HCT116 (cell line): Measurements from ENCODE around the gene NR6A1. TPM values are rescaled to one million over a fixed set of nuclear protein-coding genes. Genes with fewer than 3 reads are reported as not detected.

Experiments
- ATAC-seq: fragments of 200-7000 bp; cut with Tn5 transposase; 2 replicates; pipeline ENCODE4 v1.9.1; 2020; ENCODE audit warnings: mild to moderate bottlenecking, moderate library complexity
- BruUV-seq: library from RNA; stranded (reverse); fragments of 400-500 nt; replicated peaks from 2 replicates; lab custom pipeline; 2021; lab: Mats Ljungman, UMichigan
- CTCF ChIA-PET: fragments of 300-600 bp; sonication (Branson Sonifier 250); formaldehyde crosslinking; loops from one replicate; lab custom pipeline; 2021; ENCODE audit warnings: antibody characterized with exemption; lab: Charles Lee
- POLR2A ChIA-PET: fragments of 300-600, 350-600 bp; sonication (Branson Sonifier 250); formaldehyde crosslinking; loops from one replicate; lab custom pipeline; 2021; ENCODE audit warnings: antibody characterized with exemption; lab: Charles Lee
- RAD21 ChIA-PET, 2 experiments: fragments of 300-600 bp; sonication (Branson Sonifier 250); formaldehyde crosslinking; loops; one replicate each; lab custom pipeline; 2023; ENCODE audit warnings: low total read pairs in 2 of 2; ENCODE audit not compliant: uncharacterized antibody in 2 of 2, unreplicated experiment in 2 of 2, low non-redundant PET in 1 of 2; lab: Charles Lee
- DNase-seq: peaks from one replicate; pipeline ENCODE4 v3.0.0-alpha.2; 2010; ENCODE audit warnings: low read depth, low spot score
- H2AFZ ChIP-seq: fragments of 200-600 bp; shearing (Covaris generic), sonication (generic); 2 replicates; pipeline ENCODE4 v1.6.1; 2017; ENCODE audit warnings: low read depth, mixed run types, mixed read lengths, antibody characterized with exemption, low read length; ENCODE audit not compliant: poor library complexity, severe bottlenecking
- H3K27ac ChIP-seq: 2 replicates; pipeline ENCODE4 v1.5.1; 2012; ENCODE audit warnings: low read depth, low read length
- H3K27me3 ChIP-seq: fragments of 200-600 bp; sonication (generic); 2 replicates; pipeline ENCODE4 v1.6.1; 2016; ENCODE audit warnings: mixed run types, low read length, mixed read lengths; ENCODE audit not compliant: insufficient read depth
- H3K36me3 ChIP-seq, 2 experiments: fragments of 200-500 bp in 1 of 2; fragments of 200-600 bp in 1 of 2; sonication (Bioruptor generic) in 1 of 2; sonication (generic) in 1 of 2; 2 replicates each; pipeline versions ENCODE4 v1.5.1 to v1.6.1; 2014 to 2016; ENCODE audit warnings: low read length in 2 of 2, inconsistent platforms in 1 of 2, mixed read lengths in 1 of 2, mixed run types in 1 of 2; ENCODE audit not compliant: insufficient read depth in 2 of 2, control insufficient read depth in 1 of 2
- H3K4me1 ChIP-seq, 2 experiments: fragments of 200-600 bp in 1 of 2; sonication (generic) in 1 of 2; 2 replicates each; pipeline versions ENCODE4 v1.5.1 to v1.6.1; 2012 to 2017; ENCODE audit warnings: low read length in 2 of 2, inconsistent platforms in 1 of 2, mild to moderate bottlenecking in 1 of 2, mixed read lengths in 1 of 2, mixed run types in 1 of 2, moderate library complexity in 1 of 2; ENCODE audit not compliant: insufficient read depth in 2 of 2, control insufficient read depth in 1 of 2
- H3K4me2 ChIP-seq: fragments of 200-600 bp; sonication (generic); 2 replicates; pipeline ENCODE4 v1.6.1; 2017; ENCODE audit warnings: mixed run types, low read length, mixed read lengths
- H3K4me3 ChIP-seq, 2 experiments: fragments of 200-600 bp in 1 of 2; sonication (generic) in 1 of 2; replicated peaks in 1 of 2; 2 replicates each; pipeline ENCODE4 v1.5.1; 2011 to 2016; ENCODE audit warnings: low read length in 2 of 2, control low read depth in 1 of 2, low read depth in 1 of 2, mild to moderate bottlenecking in 1 of 2, mixed read lengths in 1 of 2, mixed run types in 1 of 2
- H3K79me2 ChIP-seq: fragments of 200-600 bp; sonication (generic); 2 replicates; pipeline ENCODE4 v1.6.1; 2017; ENCODE audit warnings: mild to moderate bottlenecking, mixed run types, low read length, moderate library complexity, mixed read lengths; ENCODE audit not compliant: insufficient read depth
- H3K9ac ChIP-seq: fragments of 200-600 bp; sonication (generic); 2 replicates; pipeline ENCODE4 v1.6.1; 2016; ENCODE audit warnings: low read length, mixed read lengths
- H3K9me2 ChIP-seq: fragments of 200-600 bp; sonication (generic), shearing (Covaris generic); 2 replicates; pipeline ENCODE4 v1.6.1; 2017; ENCODE audit warnings: mixed run types, mild to moderate bottlenecking, moderate library complexity; ENCODE audit not compliant: insufficient read depth
- H3K9me3 ChIP-seq, 2 experiments: fragments of 200-500 bp in 1 of 2; fragments of 200-600 bp in 1 of 2; sonication (Bioruptor generic) in 1 of 2; sonication (generic) in 1 of 2; 2 replicates each; pipeline ENCODE4 v1.6.1; 2014 to 2017; ENCODE audit warnings: low read length in 2 of 2, mixed read lengths in 2 of 2, inconsistent platforms in 1 of 2, low read depth in 1 of 2, mild to moderate bottlenecking in 1 of 2, mixed run types in 1 of 2, moderate library complexity in 1 of 2; ENCODE audit not compliant: control insufficient read depth in 1 of 2, insufficient read depth in 1 of 2
- H4K20me1 ChIP-seq: fragments of 200-600 bp; sonication (generic), shearing (Covaris generic); 2 replicates; pipeline ENCODE4 v1.6.1; 2017; ENCODE audit warnings: mixed run types, mild to moderate bottlenecking, moderate library complexity; ENCODE audit not compliant: insufficient read depth
- CEBPB ChIP-seq: IDR thresholded peaks from 2 replicates; pipeline ENCODE4 v1.6.1; 2012; ENCODE audit warnings: low read depth
- CTCF ChIP-seq, 3 experiments: fragments of 200-600 bp in 1 of 3; sonication (generic) in 1 of 3; IDR thresholded peaks in 2 of 3; conservative IDR thresholded peaks in 1 of 3; 2 replicates each; pipeline ENCODE4 v1.5.1; 2012 to 2017; ENCODE audit warnings: low read depth in 2 of 3, low read length in 2 of 3, antibody characterized with exemption in 1 of 3, borderline replicate concordance in 1 of 3, control low read depth in 1 of 3, mild to moderate bottlenecking in 1 of 3, mixed read lengths in 1 of 3, mixed run types in 1 of 3, moderate library complexity in 1 of 3; ENCODE audit not compliant: insufficient read depth in 1 of 3
- EGR1 ChIP-seq: IDR thresholded peaks from 2 replicates; pipeline ENCODE4 v1.6.1; 2012; ENCODE audit warnings: low read depth
- ELF1 ChIP-seq: IDR thresholded peaks from 2 replicates; pipeline ENCODE4 v1.6.1; 2012; ENCODE audit warnings: low read depth, borderline replicate concordance
- EZH2 ChIP-seq: fragments of 200-600 bp; sonication (generic); IDR thresholded peaks from 2 replicates; pipeline ENCODE4 v1.6.1; 2017; ENCODE audit warnings: antibody characterized with exemption, mixed run types
- EZH2phosphoT487 ChIP-seq: fragments of 200-600 bp; IDR thresholded peaks from 2 replicates; pipeline ENCODE4 v1.6.1; 2018; ENCODE audit warnings: antibody characterized with exemption, borderline replicate concordance
- POLR2A ChIP-seq: IDR thresholded peaks from 2 replicates; pipeline ENCODE4 v1.7.0; 2011; ENCODE audit warnings: borderline replicate concordance; ENCODE audit not compliant: insufficient read depth, insufficient read length; ENCODE audit errors: extremely low read depth
- POLR2AphosphoS5 ChIP-seq: IDR thresholded peaks from 2 replicates; pipeline ENCODE4 v1.6.1; 2011; ENCODE audit warnings: mild to moderate bottlenecking, low read depth, low read length, moderate library complexity
- RAD21 ChIP-seq: IDR thresholded peaks from 2 replicates; pipeline ENCODE4 v1.6.1; 2012; ENCODE audit warnings: low read depth, mild to moderate bottlenecking
- SIN3A ChIP-seq: IDR thresholded peaks from 2 replicates; pipeline ENCODE4 v1.6.1; 2012; ENCODE audit warnings: low read depth
- TCF7L2 ChIP-seq: IDR thresholded peaks from 2 replicates; pipeline ENCODE4 v1.7.0; 2011; ENCODE audit warnings: borderline replicate concordance, inconsistent platforms; ENCODE audit not compliant: insufficient read depth, insufficient read length; ENCODE audit errors: extremely low read depth
- ZBTB33 ChIP-seq: IDR thresholded peaks from 2 replicates; pipeline ENCODE4 v1.6.1; 2011; ENCODE audit warnings: mild to moderate bottlenecking, low read length, moderate library complexity; ENCODE audit not compliant: insufficient replicate concordance; ENCODE audit errors: extremely low read depth
- ZNF274 ChIP-seq: fragments of 200-500 bp; sonication (Bioruptor generic); IDR thresholded peaks from 2 replicates; pipeline ENCODE4 v1.6.1; 2014; ENCODE audit warnings: mild to moderate bottlenecking, low read depth, low read length, inconsistent platforms
- intact Hi-C: fragments of 100-400 bp; cut with micrococcal nuclease; formaldehyde crosslinking; loops from 2 replicates; pipeline ENCODE4 v1.10.0; 2022
- total RNA-seq: library from RNA; stranded (reverse); gene quantifications from one replicate; pipeline ENCODE4 v1.2.1, GENCODE V29; 2021; ENCODE audit not compliant: unreplicated experiment
- TF ChIP-seq, protein P1 (sequence below): IDR thresholded peaks from 2 replicates; pipeline ENCODE4 v1.6.1; 2012

NR6A1 gene
- total RNA-seq, 1 experiment from 2014 or later: 9.9 TPM

- ATAC-seq: no peak
- TF ChIP-seq POLR2A: no peak
- TF ChIP-seq ZBTB33: no peak
- TF ChIP-seq, protein P1, sequence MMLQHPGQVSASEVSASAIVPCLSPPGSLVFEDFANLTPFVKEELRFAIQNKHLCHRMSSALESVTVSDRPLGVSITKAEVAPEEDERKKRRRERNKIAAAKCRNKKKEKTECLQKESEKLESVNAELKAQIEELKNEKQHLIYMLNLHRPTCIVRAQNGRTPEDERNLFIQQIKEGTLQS: no peak
- TF ChIP-seq TCF7L2: no peak
- no peak for TF ChIP-seq EGR1
- no peak for TF ChIP-seq POLR2AphosphoS5
- no peak for TF ChIP-seq SIN3A
- TF ChIP-seq EZH2phosphoT487: no peak
- no peak for TF ChIP-seq RAD21
- TF ChIP-seq ELF1: no peak
- TF ChIP-seq EZH2: no peak
- no peak for TF ChIP-seq CEBPB
- TF ChIP-seq ZNF274: no peak
- no peak for TF ChIP-seq CTCF (IDR thresholded peaks at IDR 0.05 in 2 of 3, conservative IDR thresholded peaks at IDR 0.05 in 1 of 3; ENCODE audit: borderline replicate concordance in 1 of 3, insufficient read depth in 1 of 3, low read depth in 2 of 3, low read length in 2 of 3)
- TF ChIP-seq, all 23 proteins: peak for 0
- POLR2A ChIA-PET: interaction anchor here (0.7 kb wide), 1 partner anchor 25 kb away, joined by 3 read pairs; no protein-coding TSS in a partner anchor
- H3K9ac ChIP-seq: no peak overlapping the region
- no peaks in the 10 kb centered on the region for H3K27me3 ChIP-seq
- no peak overlapping the region for H3K4me2 ChIP-seq
- H3K4me3 ChIP-seq: no peak overlapping the region
- CTCF ChIA-PET: interaction anchor here (1.2 to 1.6 kb wide), 2 partner anchors 90 to 150 kb away, joined by 3 to 4 read pairs; partner anchors contain the start of gene NR6A1
- H3K9me3 ChIP-seq: no peaks in the 10 kb centered on the region
- BruUV-seq: no TSS peak
- RAD21 ChIA-PET: no interaction called here
- peaks cover 42 to 78% of the 10 kb centered on the region in 2 experiments for H3K4me1 ChIP-seq
- no peaks in the 10 kb centered on the region for H3K9me2 ChIP-seq
- no peaks in the 10 kb centered on the region for H3K36me3 ChIP-seq
- no peak overlapping the region for H3K27ac ChIP-seq
- H3K79me2 ChIP-seq: no peaks in the 10 kb centered on the region
- no peak overlapping the region for H2AFZ ChIP-seq
- intact Hi-C loops: no loop called here
- H4K20me1 ChIP-seq: no peaks in the 10 kb centered on the region
- DNase-seq: no peak
These were observed 149.5 kb downstream of the NR6A1 start for GRCh38 chr9:124621371-124622328.
